ENCODE measurements around the gene ICAM1.
"Not testable (repeated sequence)": the region's sequence is repeated elsewhere in the genome, so short reads cannot be mapped to it uniquely, and the experiment has no call there.

Gene ICAM1

DNA sequence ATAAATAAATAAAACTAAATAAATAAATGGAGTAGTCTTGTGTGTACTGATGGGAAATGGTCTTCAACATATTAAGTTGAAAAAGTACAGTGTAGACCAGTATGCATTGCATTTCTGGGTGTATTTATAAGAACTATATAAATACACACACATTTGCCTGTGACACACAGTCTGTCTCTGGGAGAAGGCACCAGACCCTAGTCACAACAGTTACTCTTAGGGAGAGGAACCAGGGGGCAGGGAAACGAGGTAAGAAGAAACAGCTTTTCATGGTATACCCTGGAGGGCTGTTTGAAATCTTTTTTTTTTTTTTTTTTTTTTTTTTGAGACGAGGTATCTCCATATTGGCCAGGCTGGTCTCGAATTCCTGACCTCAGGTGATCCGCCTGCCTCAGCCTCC, 37.0 kb upstream of the ICAM1 start:
- no peak overlapping the region for H3K4me3 ChIP-seq (ENCODE audit: low read length)
- TF ChIP-seq CTCF (conservative IDR thresholded peaks at IDR 0.05; ENCODE audit: low read depth, low read length), result no peak
- DNase-seq (ENCODE audit: low read depth), result no peak

DNA sequence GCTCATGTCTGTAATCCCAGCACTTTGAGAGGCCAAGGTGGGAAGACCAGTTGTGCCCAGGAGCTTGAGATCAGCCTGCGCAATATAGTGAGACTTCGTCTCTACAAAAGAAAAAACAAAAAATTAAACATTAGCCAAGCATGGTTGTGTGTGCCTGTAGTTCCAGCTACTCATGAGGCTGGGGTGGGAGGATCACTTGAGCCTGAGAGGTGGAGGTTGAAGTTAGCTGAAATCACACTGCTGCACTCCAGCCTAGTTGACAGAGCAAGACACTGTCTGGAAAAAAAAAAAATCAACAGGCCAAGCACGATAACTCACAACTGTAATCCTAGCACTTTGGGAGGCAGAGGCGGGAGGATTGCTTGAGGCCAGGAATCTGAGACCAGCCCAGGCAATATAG, 35.9 kb upstream of the ICAM1 start:
- TF ChIP-seq CTCF (conservative IDR thresholded peaks at IDR 0.05; ENCODE audit: low read depth, low read length), result no peak
- no peak overlapping the region for H3K4me3 ChIP-seq (ENCODE audit: low read length)
- no peak for DNase-seq (ENCODE audit: low read depth)

GRCh38 chr19:10235409-10235808, 35.5 kb upstream of the ICAM1 start:
- DNase-seq (ENCODE audit: low read depth); H3K4me3 ChIP-seq (ENCODE audit: low read length): not testable (repeated sequence)

- H3K4me3 ChIP-seq (ENCODE audit: low read length), result no peak overlapping the region
- TF ChIP-seq CTCF (conservative IDR thresholded peaks at IDR 0.05; ENCODE audit: low read depth, low read length), result no peak
- no peak for DNase-seq (ENCODE audit: low read depth)
Measured at GRCh38 chr19:10237702-10238101, 33.2 kb upstream of the ICAM1 start.

DNA sequence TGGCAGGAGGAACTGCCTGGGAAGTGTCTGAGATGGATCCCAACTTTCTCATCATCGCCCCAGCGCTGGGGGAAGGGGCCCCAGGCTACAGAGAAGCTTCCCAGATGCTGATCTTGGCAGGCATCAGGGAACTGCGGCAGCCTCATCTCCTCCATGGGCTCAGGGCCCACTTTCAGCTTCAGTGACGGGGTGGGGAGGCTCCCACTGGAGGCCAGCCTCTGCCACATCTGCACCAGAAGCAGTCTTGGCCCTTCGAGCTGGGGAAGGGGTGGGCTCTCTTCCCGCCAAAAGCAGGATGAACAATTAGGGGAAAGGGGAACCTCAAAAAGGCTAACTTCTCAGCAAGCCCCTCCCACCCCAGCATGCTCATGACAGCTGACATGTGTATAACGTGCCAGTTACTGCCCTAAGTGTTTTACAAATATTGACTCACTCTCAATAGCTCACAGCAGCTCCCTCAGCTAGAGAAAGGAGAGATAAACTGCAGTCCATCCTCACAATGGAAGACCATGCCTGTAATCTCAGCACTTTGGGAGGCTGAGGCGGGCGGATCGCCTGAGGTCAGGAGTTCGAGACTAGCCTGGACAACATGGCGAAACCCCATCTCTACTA, 32.6 kb upstream of the ICAM1 start:
- TF ChIP-seq CTCF (conservative IDR thresholded peaks at IDR 0.05; ENCODE audit: low read depth, low read length), result no peak
- no peak overlapping the region for H3K4me3 ChIP-seq (ENCODE audit: low read length)
- DNase-seq (ENCODE audit: low read depth), result no peak

DNA sequence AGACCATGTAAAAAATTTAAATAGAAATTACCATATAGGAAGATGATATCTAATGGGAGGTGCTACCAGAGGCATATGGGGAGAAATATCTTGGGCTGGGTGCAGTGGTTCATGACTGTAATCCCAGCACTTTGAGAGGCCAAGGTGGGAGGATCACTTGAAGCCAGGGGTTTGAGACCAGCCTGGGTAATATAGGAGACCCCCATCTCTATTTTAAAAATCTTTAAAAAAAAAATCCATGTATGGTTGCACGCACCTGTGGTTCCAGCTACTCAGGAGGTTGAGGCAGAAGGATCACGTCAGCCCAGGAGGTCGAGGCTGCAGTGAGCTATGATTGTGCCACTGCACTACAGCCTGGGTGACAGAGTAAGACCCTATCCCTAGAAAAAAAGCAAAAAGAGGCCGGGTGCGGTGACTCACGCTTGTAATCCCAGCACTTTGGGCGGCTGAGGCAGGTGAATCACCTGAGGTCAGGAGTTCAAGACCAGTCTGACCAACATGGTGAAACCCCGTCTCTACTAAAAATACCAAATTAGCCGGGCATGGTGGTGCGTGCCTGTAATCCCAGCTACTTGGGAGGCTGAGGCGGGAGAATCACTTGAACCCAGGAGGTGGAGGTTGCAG, 29.0 kb upstream of the ICAM1 start:
- DNase-seq (ENCODE audit: low read depth); H3K4me3 ChIP-seq (ENCODE audit: low read length): not testable (repeated sequence)

- TF ChIP-seq CTCF (conservative IDR thresholded peaks at IDR 0.05; ENCODE audit: low read depth, low read length), result no peak
- no peak overlapping the region for H3K4me3 ChIP-seq (ENCODE audit: low read length)
- no peak for DNase-seq (ENCODE audit: low read depth)
Measured at GRCh38 chr19:10243606-10244005, 27.3 kb upstream of the ICAM1 start.

DNA sequence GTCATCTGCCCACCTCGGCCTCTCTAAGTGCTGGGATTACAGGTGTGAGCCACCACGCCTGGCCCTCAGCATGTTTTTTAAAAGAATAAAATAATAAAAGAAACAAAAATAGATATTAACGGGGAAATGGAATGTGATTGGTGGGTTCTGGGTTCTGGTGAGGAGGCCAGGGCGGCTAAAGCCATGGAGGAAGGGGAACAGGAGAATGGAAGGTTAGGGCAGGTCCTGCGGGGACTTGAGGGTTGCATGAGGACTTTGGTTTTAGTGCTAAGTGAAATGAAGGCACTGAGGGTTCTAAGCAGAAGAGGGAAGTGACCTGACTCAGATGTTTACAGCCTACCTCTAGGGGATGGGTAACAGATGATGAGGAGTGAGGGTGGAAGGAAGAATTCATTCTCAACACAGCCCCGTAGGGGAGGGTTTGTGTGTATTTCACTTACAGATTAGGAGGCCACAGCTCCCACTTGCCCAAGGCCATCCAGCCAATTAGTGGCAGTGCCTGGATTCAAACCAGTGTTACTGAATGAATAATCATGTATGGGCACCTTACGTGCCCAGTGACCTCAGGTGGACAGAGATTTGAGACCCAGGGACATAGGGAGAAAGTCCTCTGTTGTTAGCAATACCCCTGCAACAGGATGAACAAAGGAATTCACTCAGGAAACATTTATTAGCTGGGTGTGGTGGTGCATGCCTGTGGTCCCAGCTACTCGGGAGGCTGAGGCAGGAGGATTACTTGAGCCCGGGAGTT, 25.6 kb upstream of the ICAM1 start:
- no peak for TF ChIP-seq CTCF (conservative IDR thresholded peaks at IDR 0.05; ENCODE audit: low read depth, low read length)
- no peak overlapping the region for H3K4me3 ChIP-seq (ENCODE audit: low read length)
- no peak for DNase-seq (ENCODE audit: low read depth)

Measured in retinal pigment epithelial cell (primary cell).